Measurements from ENCODE around the gene MORN1.

DNA sequence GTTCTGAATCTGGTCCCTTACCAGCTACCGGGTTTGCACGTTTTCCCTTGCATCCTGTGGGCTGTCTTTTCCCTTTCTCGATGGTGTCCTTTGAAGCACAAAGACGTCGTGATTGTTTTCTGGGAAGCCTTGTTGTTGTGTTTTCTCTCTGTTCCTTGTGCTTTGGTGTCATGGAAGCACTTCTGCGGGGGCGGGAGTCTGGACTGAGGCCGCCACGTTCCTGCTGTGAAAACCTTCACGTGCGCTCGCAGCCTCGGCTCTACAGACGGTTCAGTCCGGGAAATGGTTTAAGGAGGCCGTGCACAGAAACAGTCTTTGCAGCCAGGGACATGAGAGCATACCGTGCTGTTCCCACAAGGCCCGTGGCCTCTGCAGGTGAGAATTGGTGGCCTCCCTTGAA lies 94.7 kb downstream of the MORN1 start:
- no peak for TF ChIP-seq POLR2A (IDR thresholded peaks at IDR 0.05; ENCODE audit: low read depth, low read length)
- TF ChIP-seq, protein P1, sequence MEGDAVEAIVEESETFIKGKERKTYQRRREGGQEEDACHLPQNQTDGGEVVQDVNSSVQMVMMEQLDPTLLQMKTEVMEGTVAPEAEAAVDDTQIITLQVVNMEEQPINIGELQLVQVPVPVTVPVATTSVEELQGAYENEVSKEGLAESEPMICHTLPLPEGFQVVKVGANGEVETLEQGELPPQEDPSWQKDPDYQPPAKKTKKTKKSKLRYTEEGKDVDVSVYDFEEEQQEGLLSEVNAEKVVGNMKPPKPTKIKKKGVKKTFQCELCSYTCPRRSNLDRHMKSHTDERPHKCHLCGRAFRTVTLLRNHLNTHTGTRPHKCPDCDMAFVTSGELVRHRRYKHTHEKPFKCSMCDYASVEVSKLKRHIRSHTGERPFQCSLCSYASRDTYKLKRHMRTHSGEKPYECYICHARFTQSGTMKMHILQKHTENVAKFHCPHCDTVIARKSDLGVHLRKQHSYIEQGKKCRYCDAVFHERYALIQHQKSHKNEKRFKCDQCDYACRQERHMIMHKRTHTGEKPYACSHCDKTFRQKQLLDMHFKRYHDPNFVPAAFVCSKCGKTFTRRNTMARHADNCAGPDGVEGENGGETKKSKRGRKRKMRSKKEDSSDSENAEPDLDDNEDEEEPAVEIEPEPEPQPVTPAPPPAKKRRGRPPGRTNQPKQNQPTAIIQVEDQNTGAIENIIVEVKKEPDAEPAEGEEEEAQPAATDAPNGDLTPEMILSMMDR (IDR thresholded peaks at IDR 0.05; ENCODE audit: extremely low read depth in 1 of 2, insufficient read depth in 1 of 2, low read depth in 1 of 2, low read length in 2 of 2): no peak
- no peak for TF ChIP-seq MAX (IDR thresholded peaks at IDR 0.05; ENCODE audit: insufficient read depth, insufficient read length)
